ENCODE results near the gene TEX51.

TEX51 gene

GRCh38 chr2:126894082-126894481 lies 4.6 kb upstream of the TEX51 start:
- DNase-seq: no peak

- DNase-seq: no peak
Observed at GRCh38 chr2:126894585-126895182, 4.0 kb upstream of the TEX51 start.

GRCh38 chr2:126895336-126895735 lies 3.4 kb upstream of the TEX51 start:
- no peak for DNase-seq

GRCh38 chr2:126896471-126896870 lies 2.2 kb upstream of the TEX51 start:
- DNase-seq: no peak

- no peak for DNase-seq
Observed at GRCh38 chr2:126899616-126900185, 1.0 kb downstream of the TEX51 start.

GRCh38 chr2:126900646-126901319 lies 2.1 kb downstream of the TEX51 start:
- DNase-seq: no peak

- no peak for DNase-seq
Observed at GRCh38 chr2:126901459-126901858, 2.8 kb downstream of the TEX51 start.

GRCh38 chr2:126902152-126902835 lies 3.6 kb downstream of the TEX51 start:
- DNase-seq: no peak

GRCh38 chr2:126902859-126903258 lies 4.2 kb downstream of the TEX51 start:
- DNase-seq: no peak

- DNase-seq: no peak
Observed at GRCh38 chr2:126905991-126906390, 7.3 kb downstream of the TEX51 start.

- no peak for DNase-seq
Observed at GRCh38 chr2:126906781-126907180, 8.1 kb downstream of the TEX51 start.

GRCh38 chr2:126907671-126908070 lies 9.0 kb downstream of the TEX51 start:
- DNase-seq: no peak

GRCh38 chr2:126908721-126909177 lies 10.1 kb downstream of the TEX51 start:
- no peak for DNase-seq

- no peak for DNase-seq
Observed at GRCh38 chr2:126909366-126909765, 10.7 kb downstream of the TEX51 start.

GRCh38 chr2:126909781-126910180 lies 11.1 kb downstream of the TEX51 start:
- no peak for DNase-seq

GRCh38 chr2:126910637-126911036 lies 11.9 kb downstream of the TEX51 start:
- no peak for DNase-seq

- DNase-seq: no peak
Observed at GRCh38 chr2:126911111-126911796, 12.6 kb downstream of the TEX51 start.

GRCh38 chr2:126912201-126912600 lies 13.5 kb downstream of the TEX51 start:
- DNase-seq: no peak

GRCh38 chr2:126913329-126913728 lies 14.6 kb downstream of the TEX51 start:
- no peak for DNase-seq

GRCh38 chr2:126913881-126914615 lies 15.4 kb downstream of the TEX51 start:
- DNase-seq: no peak

GRCh38 chr2:126914811-126915500 lies 16.3 kb downstream of the TEX51 start:
- DNase-seq: no peak

GRCh38 chr2:126915903-126916302 lies 17.2 kb downstream of the TEX51 start:
- no peak for DNase-seq

Measured in hematopoietic multipotent progenitor cell treated with erythropoietin and hydrocortisone succinate and interleukin-3 and kit ligand, for 6 days (in vitro differentiated cells).